C4-2B (cell line): Measurements from ENCODE around the gene EPHA6.

ENCODE experiments used
- ZFX ChIP-seq: fragments of 450-650 bp; IDR thresholded peaks from 2 replicates; pipeline ENCODE4 v1.6.1; 2017
- TF ChIP-seq, protein P1 (sequence below): fragments of 450-650 bp; conservative IDR thresholded peaks from 2 replicates; pipeline ENCODE4 v1.5.1; 2017; ENCODE audit warnings: mild to moderate bottlenecking

DNA sequence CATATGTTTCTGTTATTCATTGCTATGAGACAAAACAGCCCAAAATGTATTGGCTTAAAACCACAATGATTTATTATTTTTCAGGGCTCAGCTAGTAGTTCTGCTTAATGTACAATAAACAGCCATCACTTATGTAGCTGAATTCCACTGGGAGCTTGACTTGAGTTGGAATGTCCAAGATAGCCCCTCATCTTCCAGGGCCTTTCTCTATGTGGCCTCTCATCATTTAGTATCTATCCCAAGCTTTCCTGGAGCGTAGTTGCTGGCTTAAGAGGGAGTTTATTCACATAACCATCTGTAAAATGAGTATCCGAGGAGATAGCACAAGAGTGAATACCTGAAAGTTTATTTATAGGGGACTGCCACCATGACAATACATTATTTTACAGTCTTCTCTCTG is 176.8 kb downstream of the EPHA6 start:
- TF ChIP-seq, protein P1, sequence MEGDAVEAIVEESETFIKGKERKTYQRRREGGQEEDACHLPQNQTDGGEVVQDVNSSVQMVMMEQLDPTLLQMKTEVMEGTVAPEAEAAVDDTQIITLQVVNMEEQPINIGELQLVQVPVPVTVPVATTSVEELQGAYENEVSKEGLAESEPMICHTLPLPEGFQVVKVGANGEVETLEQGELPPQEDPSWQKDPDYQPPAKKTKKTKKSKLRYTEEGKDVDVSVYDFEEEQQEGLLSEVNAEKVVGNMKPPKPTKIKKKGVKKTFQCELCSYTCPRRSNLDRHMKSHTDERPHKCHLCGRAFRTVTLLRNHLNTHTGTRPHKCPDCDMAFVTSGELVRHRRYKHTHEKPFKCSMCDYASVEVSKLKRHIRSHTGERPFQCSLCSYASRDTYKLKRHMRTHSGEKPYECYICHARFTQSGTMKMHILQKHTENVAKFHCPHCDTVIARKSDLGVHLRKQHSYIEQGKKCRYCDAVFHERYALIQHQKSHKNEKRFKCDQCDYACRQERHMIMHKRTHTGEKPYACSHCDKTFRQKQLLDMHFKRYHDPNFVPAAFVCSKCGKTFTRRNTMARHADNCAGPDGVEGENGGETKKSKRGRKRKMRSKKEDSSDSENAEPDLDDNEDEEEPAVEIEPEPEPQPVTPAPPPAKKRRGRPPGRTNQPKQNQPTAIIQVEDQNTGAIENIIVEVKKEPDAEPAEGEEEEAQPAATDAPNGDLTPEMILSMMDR = no peak
- TF ChIP-seq ZFX = no peak
